Ovary (tissue), 9 donors: Measurements from ENCODE around the gene GHSR. TPM values are rescaled to one million over a fixed set of nuclear protein-coding genes. Genes with fewer than 3 reads are reported as not detected.

ENCODE experiments used
- DNase-seq, 5 donors: peaks; one replicate each; pipeline ENCODE4 v3.0.0-alpha.2; 2019 to 2020
- H3K27ac ChIP-seq, 2 donors: fragments of 200-600 bp; one replicate each; pipeline versions ENCODE4 v1.5.1 to v1.8.0; 2019 to 2022
- H3K27me3 ChIP-seq: fragments of 200-600 bp; one replicate; pipeline ENCODE4 v1.8.0; 2022
- H3K36me3 ChIP-seq: fragments of 200-600 bp; sonication (generic); one replicate; pipeline ENCODE4 v1.5.1; 2019
- H3K4me1 ChIP-seq: one replicate; pipeline ENCODE4 v1.8.1; 2013; ENCODE audit warnings: mild to moderate bottlenecking, moderate library complexity; ENCODE audit not compliant: insufficient read depth
- H3K4me3 ChIP-seq: fragments of 200-600 bp; sonication (generic); one replicate; pipeline ENCODE4 v1.5.1; 2017
- H3K9me3 ChIP-seq, 2 donors: fragments of 200-600 bp in 1 of 2; sonication (generic) in 1 of 2; one replicate each; pipeline versions ENCODE4 v1.5.1 to v1.8.1; 2013 to 2019; ENCODE audit warnings: mild to moderate bottlenecking in 1 of 2, moderate library complexity in 1 of 2
- CTCF ChIP-seq, 3 donors: fragments of 450-650 bp in 2 of 3; fragments of 200-600 bp in 1 of 3; IDR thresholded peaks; one replicate each; pipeline versions ENCODE4 v1.5.1 to v1.8.0; 2016 to 2022; ENCODE audit warnings: antibody characterized with exemption in 3 of 3, mild to moderate bottlenecking in 1 of 3
- EP300 ChIP-seq: sonication (generic); formaldehyde crosslinking; IDR thresholded peaks from one replicate; pipeline ENCODE4 v1.6.1; 2017; ENCODE audit warnings: antibody characterized with exemption
- POLR2A ChIP-seq: fragments of 450-650 bp; IDR thresholded peaks from one replicate; pipeline ENCODE4 v1.6.1; 2017; ENCODE audit warnings: antibody characterized with exemption, mild to moderate bottlenecking, moderate library complexity
- WGBS, 3 donors: extraction: QIAGEN DNeasy Blood & Tissue Kit in 1 of 3; methylation state at CpG; one replicate each; pipeline versions ENCODE4 v1.1.5 to v1.1.7; 2013 to 2017; 5-methylcytosine and 5-hydroxymethylcytosine counted together
- intact Hi-C, 4 donors: fragments of 100-400 bp; cut with DNase I; formaldehyde crosslinking; loops; one replicate each; pipeline versions ENCODE4 v1.11.0 to v1.15.1; 2022 to 2023
- polyA plus RNA-seq, 2 donors: library from polyadenylated mRNA; stranded (reverse); fragments of 200-250 nt in 1 of 2; fragments of 350-450 nt in 1 of 2; fragmentation: Illumina TruSeq in 1 of 2; extraction: RNeasy Lipid Tissue Mini Kit (QIAGEN cat#74804) in 1 of 2; gene quantifications; one replicate each; pipeline ENCODE4 v1.2.3, GENCODE V29; 2013 to 2014
- total RNA-seq, 7 donors: library from RNA; depleted of rRNA in 2 of 7; stranded (reverse); fragments of >200 nt in 2 of 7; fragmentation: NEBNext Ultra II Directional in 3 of 7; extraction: Animal tissue kit (Norgen Biotek cat#: 25700) in 3 of 7; gene quantifications; one replicate each; pipeline versions ENCODE4 v1.1.0 to v1.2.4, GENCODE V29; 2016 to 2023
- donor health status: DM: no; HTN: no; CAD: no; lungs with moderate emphysema.
- donor health status: DM: no; HTN: no; CAD: no.
- donor health status: Bipolar disorder and iron deficiency.
- donor health status: DM: yes; HTN: yes; CAD: no.
- donor health status: DM: no; HTN: no; CAD: no.
- donor health status: DM: yes; HTN: yes; CAD: no.

GHSR gene
- total and polyA plus RNA-seq, 9 donors = not detected

GRCh38 chr3:172405914-172406313 is 42.3 kb downstream of the GHSR start:
- TF ChIP-seq EP300 (no peak), POLR2A (no peak), CTCF (IDR thresholded peaks at IDR 0.05) (no peak)
- no peak for DNase-seq
- 47 to 87% (median 50%) methylated on average over 2 of the region's 2 CpGs for WGBS, 3 donors
- H3K36me3 ChIP-seq = no peaks in the 10 kb centered on the region
- intact Hi-C loops = no loop called here
- no peaks in the 10 kb centered on the region for H3K27me3 ChIP-seq
- H3K27ac ChIP-seq = no peak overlapping the region
- H3K9me3 ChIP-seq = no peaks in the 10 kb centered on the region
- H3K4me3 ChIP-seq = no peak overlapping the region
- H3K4me1 ChIP-seq = no peaks in the 10 kb centered on the region

- Histone ChIP-seq H3K27me3 (no peaks in the 10 kb centered on the region), H3K27ac (no peak overlapping the region), H3K9me3 (no peaks in the 10 kb centered on the region), H3K36me3 (no peaks in the 10 kb centered on the region), H3K4me3 (no peak overlapping the region), H3K4me1 (no peaks in the 10 kb centered on the region)
- intact Hi-C loops = no loop called here
- TF ChIP-seq CTCF (IDR thresholded peaks at IDR 0.05) (no peak), POLR2A (no peak), EP300 (no peak)
- DNase-seq = no peak
- 62 to 65% (median 62%) methylated on average over 11 to 12 of the region's 12 CpGs for WGBS, 3 donors
Observed at GRCh38 chr3:172404237-172404962, 43.9 kb downstream of the GHSR start.

GRCh38 chr3:172402892-172403643 is 45.2 kb downstream of the GHSR start:
- no peak for DNase-seq
- Histone ChIP-seq H3K4me1 (no peaks in the 10 kb centered on the region), H3K27me3 (no peaks in the 10 kb centered on the region), H3K36me3 (no peaks in the 10 kb centered on the region), H3K4me3 (no peak overlapping the region), H3K9me3 (no peaks in the 10 kb centered on the region), H3K27ac (no peak overlapping the region)
- TF ChIP-seq EP300 (no peak), POLR2A (no peak), CTCF (IDR thresholded peaks at IDR 0.05) (no peak)
- intact Hi-C loops = no loop called here
- 95 to 96% (median 95%) methylated on average over 8 of the region's 8 CpGs for WGBS, 3 donors

- intact Hi-C loops = no loop called here
- 97 to 100% (median 97%) methylated on average over 2 of the region's 2 CpGs for WGBS, 3 donors
- TF ChIP-seq EP300 (no peak), POLR2A (no peak), CTCF (IDR thresholded peaks at IDR 0.05) (no peak)
- H3K4me3 ChIP-seq = no peak overlapping the region
- H3K4me1 ChIP-seq = no peaks in the 10 kb centered on the region
- no peaks in the 10 kb centered on the region for H3K27me3 ChIP-seq
- no peaks in the 10 kb centered on the region for H3K9me3 ChIP-seq
- no peaks in the 10 kb centered on the region for H3K36me3 ChIP-seq
- H3K27ac ChIP-seq = no peak overlapping the region
- no peak for DNase-seq
Observed at GRCh38 chr3:172402090-172402489, 46.2 kb downstream of the GHSR start.
